Fibroblast of villous mesenchyme (primary cell): Measurements from ENCODE around the gene TAMALIN. TPM values are rescaled to one million over a fixed set of nuclear protein-coding genes. Genes with fewer than 3 reads are reported as not detected.

ENCODE experiments used
- DNase-seq: peaks from one replicate; pipeline ENCODE4 v3.0.0-alpha.2; 2010; ENCODE audit warnings: low read depth
- H3K4me3 ChIP-seq: 2 replicates; pipeline ENCODE4 v1.5.1; 2011; ENCODE audit warnings: low read depth, mild to moderate bottlenecking, low read length
- CTCF ChIP-seq: IDR thresholded peaks from 2 replicates; pipeline ENCODE4 v1.5.1; 2012; ENCODE audit warnings: low read depth, mild to moderate bottlenecking, low read length; ENCODE audit not compliant: insufficient read depth
- total RNA-seq: library from RNA; depleted of rRNA; stranded (reverse); fragments of >200 nt; gene quantifications from 2 replicates; pipeline ENCODE4 v1.2.3, GENCODE V29; 2012

TAMALIN gene
- total RNA-seq, 1 donor, result 2.2 TPM

DNA sequence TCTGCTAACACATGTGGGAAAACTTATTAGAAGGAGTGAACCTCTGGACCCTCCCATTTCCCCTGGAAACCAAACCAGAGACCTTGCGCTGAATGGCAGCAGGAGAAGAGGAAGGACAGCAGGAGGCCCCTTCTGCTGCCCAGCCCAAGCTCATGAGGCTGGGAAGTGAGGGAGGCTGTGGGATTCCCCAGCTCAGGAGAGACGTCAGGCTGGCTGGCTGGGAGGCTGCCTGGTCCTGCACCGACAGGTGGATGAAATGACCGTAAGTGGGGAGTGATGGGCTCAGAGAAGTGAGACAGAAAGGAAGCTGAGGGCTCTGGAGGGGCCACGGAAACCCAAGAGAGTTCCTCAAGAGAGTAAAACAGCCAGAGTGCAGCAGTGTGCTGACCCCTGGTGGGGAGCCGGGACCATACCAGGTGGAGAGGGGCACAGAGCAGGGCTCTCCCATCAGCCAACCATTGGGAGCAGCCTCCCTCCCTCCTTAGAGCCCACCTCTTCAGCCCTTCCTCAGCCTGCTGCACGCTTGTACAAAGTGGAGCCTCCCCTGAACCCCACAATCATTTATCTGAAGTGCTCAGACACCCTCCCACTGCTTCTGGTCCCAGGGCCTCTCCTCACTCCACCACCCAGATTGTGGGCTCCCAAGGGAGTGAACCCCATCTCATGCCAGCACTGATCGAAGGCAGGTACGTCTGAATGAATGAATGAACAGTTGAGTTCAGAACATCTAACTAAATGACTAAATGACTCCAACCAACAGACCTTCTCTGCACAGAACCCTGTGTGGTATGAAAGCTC lies 14.0 kb downstream of the TAMALIN start:
- no peak overlapping the region for H3K4me3 ChIP-seq
- peak; percentile 58 for DNase-seq

DNA sequence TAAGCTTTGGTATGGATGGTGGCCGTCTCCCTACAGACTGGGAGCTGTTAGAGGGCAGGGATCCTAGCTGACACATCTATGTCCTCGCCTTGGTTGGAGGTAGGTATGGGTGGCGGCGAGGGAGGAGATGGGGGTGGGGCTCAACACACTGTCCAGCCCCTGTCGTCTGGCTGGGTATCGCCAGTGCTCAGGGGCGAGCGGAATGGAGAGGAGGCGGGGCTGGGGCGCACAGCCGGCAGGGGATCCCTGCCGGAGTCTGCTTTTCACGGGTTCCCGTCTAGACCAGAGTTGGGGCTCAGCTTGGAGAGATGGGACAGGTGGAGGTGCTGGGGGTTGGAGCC lies 16.1 kb downstream of the TAMALIN start:
- TF ChIP-seq CTCF, result no peak
- H3K4me3 ChIP-seq, result peak overlapping the region; percentile 63
- no peak for DNase-seq

More for the DNA sequence above, 14.0 kb downstream of the TAMALIN start:
- peak; percentile 90 for TF ChIP-seq CTCF

DNA sequence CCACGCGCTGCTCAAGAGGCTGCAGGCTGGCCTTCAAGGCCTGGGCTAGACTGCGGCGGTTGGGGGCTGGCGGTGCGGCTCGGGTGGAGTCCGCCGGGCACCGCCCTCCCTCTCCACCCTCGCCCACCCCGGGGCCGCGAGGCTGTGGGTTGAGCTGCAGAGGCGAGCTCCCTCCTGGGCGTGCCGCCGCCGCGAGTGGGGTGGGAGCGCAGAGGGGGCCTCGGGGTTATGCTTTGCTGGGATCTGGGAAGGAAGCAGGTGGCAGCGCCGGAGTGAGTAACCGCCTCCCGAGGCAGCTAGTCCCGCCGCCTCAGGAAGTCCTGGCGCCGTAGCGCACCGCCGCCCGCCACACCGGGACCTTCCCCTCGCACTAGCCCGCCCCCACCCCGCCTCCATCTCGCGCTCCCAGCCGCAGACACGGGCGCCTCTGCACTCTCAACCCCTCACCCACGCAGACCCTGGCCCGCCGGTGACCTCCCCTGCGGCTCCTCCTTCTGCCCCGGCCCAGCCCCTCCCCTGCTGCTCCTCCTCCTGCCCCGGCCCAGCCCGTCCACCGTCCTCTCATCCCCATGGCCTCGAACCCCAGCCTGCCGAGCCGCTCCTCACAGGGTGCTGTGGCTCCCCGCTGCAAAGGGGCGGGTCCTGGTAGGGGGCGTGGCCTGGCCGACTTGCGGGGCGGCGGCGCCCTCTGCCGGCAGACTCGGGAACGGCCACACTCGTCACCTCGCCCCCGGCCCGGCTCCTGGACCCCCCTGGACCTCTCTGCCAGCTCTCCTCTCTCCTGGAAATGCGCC lies 16.6 kb downstream of the TAMALIN start:
- peak overlapping the region; percentile 63 for H3K4me3 ChIP-seq
- TF ChIP-seq CTCF, result peak; percentile 95
- DNase-seq, result peak; percentile 69

- TF ChIP-seq CTCF, result no peak
Measured at GRCh38 chr12:52023976-52024688, 17.4 kb downstream of the TAMALIN start.

DNA sequence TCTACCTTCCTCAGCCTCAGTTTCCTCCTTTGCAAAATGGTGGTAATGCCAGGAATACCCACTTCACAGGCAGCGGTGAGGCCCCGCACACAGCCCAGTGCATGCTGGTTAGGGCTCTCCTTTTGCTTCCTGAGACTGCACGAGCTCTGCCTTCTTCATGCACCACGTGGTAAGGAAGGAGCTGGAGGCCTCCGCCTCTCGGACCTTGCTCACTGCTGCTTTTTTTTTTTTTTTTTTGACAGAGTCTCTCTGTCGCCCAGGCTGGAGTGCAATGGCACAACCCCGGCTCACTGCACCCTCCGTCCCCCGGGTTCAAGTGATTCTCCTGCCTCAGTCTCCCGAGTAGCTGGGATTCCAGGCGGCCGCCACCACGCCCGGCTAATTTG lies 18.1 kb downstream of the TAMALIN start:
- TF ChIP-seq CTCF, result no peak
- DNase-seq, result no peak
- no peak overlapping the region for H3K4me3 ChIP-seq

More at GRCh38 chr12:52023976-52024688, 17.4 kb downstream of the TAMALIN start:
- peak overlapping the region; percentile 63 for H3K4me3 ChIP-seq
- DNase-seq, result no peak

DNA sequence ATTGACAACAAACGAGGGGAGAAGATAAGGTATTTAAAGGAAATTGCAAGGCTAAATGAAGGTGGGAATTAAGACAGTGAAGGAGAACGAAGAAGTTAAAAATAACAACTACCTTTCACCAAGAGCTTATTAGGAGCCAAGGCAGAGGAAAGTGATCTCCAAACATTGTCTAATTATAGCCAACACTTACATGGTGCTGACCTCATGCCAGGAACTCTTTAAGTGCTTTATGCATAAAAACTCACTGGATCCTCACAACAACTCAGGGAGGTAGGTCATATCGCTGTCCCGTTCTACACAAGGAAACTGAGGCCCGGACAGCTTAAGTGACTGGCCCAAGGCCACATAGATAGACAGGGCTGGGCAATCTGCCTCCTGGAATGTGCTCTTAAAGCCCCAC lies 19.5 kb downstream of the TAMALIN start:
- TF ChIP-seq CTCF, result no peak
- no peak for DNase-seq
- H3K4me3 ChIP-seq, result no peak overlapping the region
